ENCODE data around the gene GLUL.

DNA sequence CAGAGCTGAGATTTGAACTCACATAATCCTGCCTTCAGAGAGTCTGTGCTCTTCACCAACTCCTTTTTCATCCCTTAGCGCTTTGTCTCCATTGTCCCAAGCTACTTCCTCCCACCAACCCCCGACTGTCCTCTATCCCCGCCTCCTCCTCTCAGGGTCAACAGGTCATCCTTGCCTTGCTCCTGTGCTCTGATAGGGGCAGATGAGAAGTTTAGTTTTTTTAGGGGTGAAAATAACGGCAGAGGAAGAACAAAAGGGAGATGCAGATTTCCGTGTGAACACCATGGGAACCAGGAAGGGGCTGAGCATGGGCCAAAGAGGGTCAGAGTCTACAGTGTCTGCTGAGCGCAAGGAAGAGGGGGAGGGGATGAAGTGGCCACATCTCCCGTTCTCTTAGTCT lies 31.9 kb downstream of the GLUL start:
- TF ChIP-seq, protein P1, sequence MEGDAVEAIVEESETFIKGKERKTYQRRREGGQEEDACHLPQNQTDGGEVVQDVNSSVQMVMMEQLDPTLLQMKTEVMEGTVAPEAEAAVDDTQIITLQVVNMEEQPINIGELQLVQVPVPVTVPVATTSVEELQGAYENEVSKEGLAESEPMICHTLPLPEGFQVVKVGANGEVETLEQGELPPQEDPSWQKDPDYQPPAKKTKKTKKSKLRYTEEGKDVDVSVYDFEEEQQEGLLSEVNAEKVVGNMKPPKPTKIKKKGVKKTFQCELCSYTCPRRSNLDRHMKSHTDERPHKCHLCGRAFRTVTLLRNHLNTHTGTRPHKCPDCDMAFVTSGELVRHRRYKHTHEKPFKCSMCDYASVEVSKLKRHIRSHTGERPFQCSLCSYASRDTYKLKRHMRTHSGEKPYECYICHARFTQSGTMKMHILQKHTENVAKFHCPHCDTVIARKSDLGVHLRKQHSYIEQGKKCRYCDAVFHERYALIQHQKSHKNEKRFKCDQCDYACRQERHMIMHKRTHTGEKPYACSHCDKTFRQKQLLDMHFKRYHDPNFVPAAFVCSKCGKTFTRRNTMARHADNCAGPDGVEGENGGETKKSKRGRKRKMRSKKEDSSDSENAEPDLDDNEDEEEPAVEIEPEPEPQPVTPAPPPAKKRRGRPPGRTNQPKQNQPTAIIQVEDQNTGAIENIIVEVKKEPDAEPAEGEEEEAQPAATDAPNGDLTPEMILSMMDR (IDR thresholded peaks at IDR 0.05) = no peak
- TF ChIP-seq POLR2A (IDR thresholded peaks at IDR 0.05) = no peak
